A549 treated with ZK216348 at 1 μM for 4 hours (cell line): ENCODE measurements around the gene GOLGA6L6. TPM values are rescaled to one million over a fixed set of nuclear protein-coding genes. Genes with fewer than 3 reads are reported as not detected.

Experiments
- total RNA-seq: library from RNA; stranded (reverse); fragments of 200-300 nt; extraction: Qiagen RNA extraction; gene quantifications from 5 replicates; pipeline ENCODE4 v1.2.3, GENCODE V29; 2022; ENCODE audit warnings: low read depth

GOLGA6L6 gene, protein sequence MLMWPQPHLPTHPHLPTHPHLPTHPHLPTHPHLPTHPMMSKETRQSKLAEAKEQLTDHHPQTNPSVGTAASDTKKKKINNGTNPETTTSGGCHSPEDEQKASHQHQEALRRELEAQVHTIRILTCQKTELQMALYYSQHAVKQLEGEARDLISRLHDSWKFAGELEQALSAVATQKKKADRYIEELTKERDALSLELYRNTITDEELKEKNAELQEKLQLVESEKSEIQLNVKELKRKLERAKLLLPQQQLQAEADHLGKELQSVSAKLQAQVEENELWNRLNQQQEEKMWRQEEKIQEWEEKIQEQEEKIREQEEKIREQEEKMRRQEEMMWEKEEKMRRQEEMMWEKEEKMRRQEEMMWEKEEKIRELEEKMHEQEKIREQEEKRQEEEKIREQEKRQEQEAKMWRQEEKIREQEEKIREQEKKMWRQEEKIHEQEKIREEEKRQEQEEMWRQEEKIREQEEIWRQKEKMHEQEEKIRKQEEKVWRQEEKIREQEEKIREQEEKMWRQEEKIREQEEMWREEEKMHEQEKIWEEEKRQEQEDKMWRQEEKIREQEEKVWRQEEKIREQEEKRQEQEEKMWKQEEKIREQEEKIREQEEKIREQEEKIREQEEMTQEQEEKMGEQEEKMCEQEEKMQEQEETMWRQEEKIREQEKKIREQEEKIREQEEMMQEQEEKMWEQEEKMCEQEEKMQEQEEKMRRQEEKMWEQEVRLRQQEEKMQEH
- not detected in 5 replicates for total RNA-seq

GRCh38 chr15:20541700-20542099 is at the start of gene GOLGA6L6:
TSS of gene GOLGA6L6 (minus strand) at chr15:20541800. CDS start at chr15:20541709, 91 bp downstream.

